ENCODE data around the gene FOXP1. TPM values are rescaled to one million over a fixed set of nuclear protein-coding genes. Genes with fewer than 3 reads are reported as not detected.

Gene FOXP1
- total RNA-seq, 2 donors from 2014 or later: 41.7 to 94.3 TPM

- H3K4me3 ChIP-seq (ENCODE audit: low read length): no peak overlapping the region
- H3K4me1 ChIP-seq (ENCODE audit: control insufficient read depth, insufficient read depth, low read length): peaks cover 7% of the 10 kb centered on the region
- Mint-ChIP-seq H3K4me1 (peaks cover 47% of the 10 kb centered on the region), H3K27ac (no peak overlapping the region), H3K27me3 (ENCODE audit: insufficient read depth) (no peaks in the 10 kb centered on the region), H3K9me3 (no peaks in the 10 kb centered on the region), H3K4me3 (no peak overlapping the region), H3K36me3 (ENCODE audit: low read depth) (peaks cover 6% of the 10 kb centered on the region)
- H3K27ac ChIP-seq (ENCODE audit: low read depth, low read length): no peak overlapping the region
- H3K36me3 ChIP-seq (ENCODE audit: control insufficient read depth, insufficient read depth, low read length): no peaks in the 10 kb centered on the region
- TF ChIP-seq, protein P1, sequence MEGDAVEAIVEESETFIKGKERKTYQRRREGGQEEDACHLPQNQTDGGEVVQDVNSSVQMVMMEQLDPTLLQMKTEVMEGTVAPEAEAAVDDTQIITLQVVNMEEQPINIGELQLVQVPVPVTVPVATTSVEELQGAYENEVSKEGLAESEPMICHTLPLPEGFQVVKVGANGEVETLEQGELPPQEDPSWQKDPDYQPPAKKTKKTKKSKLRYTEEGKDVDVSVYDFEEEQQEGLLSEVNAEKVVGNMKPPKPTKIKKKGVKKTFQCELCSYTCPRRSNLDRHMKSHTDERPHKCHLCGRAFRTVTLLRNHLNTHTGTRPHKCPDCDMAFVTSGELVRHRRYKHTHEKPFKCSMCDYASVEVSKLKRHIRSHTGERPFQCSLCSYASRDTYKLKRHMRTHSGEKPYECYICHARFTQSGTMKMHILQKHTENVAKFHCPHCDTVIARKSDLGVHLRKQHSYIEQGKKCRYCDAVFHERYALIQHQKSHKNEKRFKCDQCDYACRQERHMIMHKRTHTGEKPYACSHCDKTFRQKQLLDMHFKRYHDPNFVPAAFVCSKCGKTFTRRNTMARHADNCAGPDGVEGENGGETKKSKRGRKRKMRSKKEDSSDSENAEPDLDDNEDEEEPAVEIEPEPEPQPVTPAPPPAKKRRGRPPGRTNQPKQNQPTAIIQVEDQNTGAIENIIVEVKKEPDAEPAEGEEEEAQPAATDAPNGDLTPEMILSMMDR (conservative IDR thresholded peaks at IDR 0.05): no peak
- H3K27me3 ChIP-seq (ENCODE audit: control insufficient read depth, insufficient read depth, low read length, poor library complexity, severe bottlenecking): no peaks in the 10 kb centered on the region
- WGBS, 2 experiments (ENCODE audit: insufficient coverage in 1 of 2, insufficient read length in 1 of 2): 93 to 100% methylated on average over 1 of the region's 1 CpG
- no peaks in the 10 kb centered on the region for H3K9me3 ChIP-seq (ENCODE audit: control insufficient read depth, low read length)
- no peak for DNase-seq
- H3K9ac ChIP-seq (ENCODE audit: extremely low read depth, low read length, poor library complexity, severe bottlenecking): no peak overlapping the region
Observed at GRCh38 chr3:71309886-71310285, 273.6 kb downstream of the FOXP1 start.

DNA sequence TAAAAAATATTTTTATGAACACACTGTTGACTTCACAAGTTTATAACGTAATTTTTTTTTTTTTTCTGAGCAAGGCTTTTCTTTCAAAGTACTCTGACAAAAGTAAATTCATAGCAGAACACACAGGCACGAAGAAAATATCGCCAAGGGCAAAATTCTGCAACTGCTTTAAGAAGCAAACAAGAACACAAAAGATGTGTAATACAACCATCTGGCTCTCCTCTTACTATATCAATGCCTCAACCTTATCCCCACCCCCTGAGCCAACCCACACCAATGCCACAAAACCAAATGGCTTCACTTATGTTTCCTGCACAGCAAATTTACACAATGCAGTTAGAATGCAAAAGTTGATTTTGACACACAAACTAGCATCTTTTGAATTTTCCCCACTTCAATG is 274.2 kb downstream of the FOXP1 start:
- WGBS, 2 experiments (ENCODE audit: insufficient coverage in 1 of 2, insufficient read length in 1 of 2): 80 to 95% methylated on average over 2 to 3 of the region's 3 CpGs
- TF ChIP-seq, protein P1 (conservative IDR thresholded peaks at IDR 0.05): no peak
- Histone ChIP-seq H3K9me3 (ENCODE audit: control insufficient read depth, low read length) (no peaks in the 10 kb centered on the region), H3K27ac (ENCODE audit: low read depth, low read length) (no peak overlapping the region), H3K36me3 (ENCODE audit: control insufficient read depth, insufficient read depth, low read length) (no peaks in the 10 kb centered on the region), H3K4me1 (ENCODE audit: control insufficient read depth, insufficient read depth, low read length) (peaks cover 7% of the 10 kb centered on the region), H3K27me3 (ENCODE audit: control insufficient read depth, insufficient read depth, low read length, poor library complexity, severe bottlenecking) (no peaks in the 10 kb centered on the region), H3K9ac (ENCODE audit: extremely low read depth, low read length, poor library complexity, severe bottlenecking) (no peak overlapping the region), H3K4me3 (ENCODE audit: low read length) (no peak overlapping the region)
- Mint-ChIP-seq H3K27ac (no peak overlapping the region), H3K4me1 (peaks cover 51% of the 10 kb centered on the region), H3K27me3 (ENCODE audit: insufficient read depth) (no peaks in the 10 kb centered on the region), H3K9me3 (no peaks in the 10 kb centered on the region), H3K4me3 (no peak overlapping the region), H3K36me3 (ENCODE audit: low read depth) (peaks cover 6% of the 10 kb centered on the region)
- DNase-seq: no peak

- Histone ChIP-seq H3K4me3 (ENCODE audit: low read length) (no peak overlapping the region), H3K27ac (ENCODE audit: low read depth, low read length) (no peak overlapping the region), H3K4me1 (ENCODE audit: control insufficient read depth, insufficient read depth, low read length) (peaks cover 9% of the 10 kb centered on the region), H3K9me3 (ENCODE audit: control insufficient read depth, low read length) (no peaks in the 10 kb centered on the region), H3K36me3 (ENCODE audit: control insufficient read depth, insufficient read depth, low read length) (no peaks in the 10 kb centered on the region), H3K27me3 (ENCODE audit: control insufficient read depth, insufficient read depth, low read length, poor library complexity, severe bottlenecking) (no peaks in the 10 kb centered on the region), H3K9ac (ENCODE audit: extremely low read depth, low read length, poor library complexity, severe bottlenecking) (no peak overlapping the region)
- Mint-ChIP-seq H3K36me3 (ENCODE audit: low read depth) (peaks cover 6% of the 10 kb centered on the region), H3K9me3 (no peaks in the 10 kb centered on the region), H3K4me1 (peaks cover 56% of the 10 kb centered on the region), H3K4me3 (no peak overlapping the region), H3K27ac (no peak overlapping the region), H3K27me3 (ENCODE audit: insufficient read depth) (no peaks in the 10 kb centered on the region)
- no peak for DNase-seq
- TF ChIP-seq, protein P1 (conservative IDR thresholded peaks at IDR 0.05): no peak
- WGBS, 2 experiments (ENCODE audit: insufficient coverage in 1 of 2, insufficient read length in 1 of 2): 90 to 91% methylated on average over 1 to 3 of the region's 4 CpGs
Observed at GRCh38 chr3:71308836-71309235, 274.7 kb downstream of the FOXP1 start.
